Hematopoietic multipotent progenitor cell treated with erythropoietin and hydrocortisone succinate and interleukin-3 and kit ligand, for 8 days (in vitro differentiated cells): ENCODE measurements around the gene RGL2.
A peak's percentile ranks its signal among the peaks of the same experiment; 100 is the strongest.
"Not testable (repeated sequence)": the region's sequence is repeated elsewhere in the genome, so short reads cannot be mapped to it uniquely, and the experiment has no call there.

Source experiments
- DNase-seq: peaks from one replicate; pipeline ENCODE4 v3.0.0-alpha.2; 2015

RGL2 gene, protein sequence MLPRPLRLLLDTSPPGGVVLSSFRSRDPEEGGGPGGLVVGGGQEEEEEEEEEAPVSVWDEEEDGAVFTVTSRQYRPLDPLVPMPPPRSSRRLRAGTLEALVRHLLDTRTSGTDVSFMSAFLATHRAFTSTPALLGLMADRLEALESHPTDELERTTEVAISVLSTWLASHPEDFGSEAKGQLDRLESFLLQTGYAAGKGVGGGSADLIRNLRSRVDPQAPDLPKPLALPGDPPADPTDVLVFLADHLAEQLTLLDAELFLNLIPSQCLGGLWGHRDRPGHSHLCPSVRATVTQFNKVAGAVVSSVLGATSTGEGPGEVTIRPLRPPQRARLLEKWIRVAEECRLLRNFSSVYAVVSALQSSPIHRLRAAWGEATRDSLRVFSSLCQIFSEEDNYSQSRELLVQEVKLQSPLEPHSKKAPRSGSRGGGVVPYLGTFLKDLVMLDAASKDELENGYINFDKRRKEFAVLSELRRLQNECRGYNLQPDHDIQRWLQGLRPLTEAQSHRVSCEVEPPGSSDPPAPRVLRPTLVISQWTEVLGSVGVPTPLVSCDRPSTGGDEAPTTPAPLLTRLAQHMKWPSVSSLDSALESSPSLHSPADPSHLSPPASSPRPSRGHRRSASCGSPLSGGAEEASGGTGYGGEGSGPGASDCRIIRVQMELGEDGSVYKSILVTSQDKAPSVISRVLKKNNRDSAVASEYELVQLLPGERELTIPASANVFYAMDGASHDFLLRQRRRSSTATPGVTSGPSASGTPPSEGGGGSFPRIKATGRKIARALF

DNA sequence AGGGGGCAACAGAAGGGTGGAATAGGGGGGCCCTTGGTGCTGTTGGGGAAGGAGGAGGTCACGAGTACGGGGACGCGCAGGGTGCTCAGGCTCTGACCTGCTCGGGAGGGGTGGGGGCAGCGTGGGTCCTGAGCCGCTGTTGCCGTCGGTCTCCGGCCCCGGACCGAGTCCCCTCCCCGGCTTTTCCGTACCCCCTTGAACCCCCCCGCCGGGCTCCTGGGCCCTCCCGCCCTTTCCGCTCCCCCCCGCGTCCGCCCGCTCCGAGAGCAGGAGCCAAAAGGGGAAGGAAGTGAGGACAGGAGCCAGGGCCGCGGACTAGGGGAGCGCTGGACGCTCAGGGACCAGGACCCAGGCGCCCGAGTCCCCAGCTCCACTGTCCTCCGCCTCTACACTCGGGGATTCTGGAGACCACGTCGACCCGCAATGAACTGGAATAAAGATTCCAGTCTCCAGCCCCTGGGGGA, at the start of gene RGL2:
RGL2 (minus strand) TSS at position 170 of the 464 bp plus-strand sequence. CDS start 332 bp downstream, outside the sequence.
- peak; percentile 62 for DNase-seq

GRCh38 chr6:33347816-33348215, 49.1 kb upstream of the RGL2 start:
- no peak for DNase-seq

DNA sequence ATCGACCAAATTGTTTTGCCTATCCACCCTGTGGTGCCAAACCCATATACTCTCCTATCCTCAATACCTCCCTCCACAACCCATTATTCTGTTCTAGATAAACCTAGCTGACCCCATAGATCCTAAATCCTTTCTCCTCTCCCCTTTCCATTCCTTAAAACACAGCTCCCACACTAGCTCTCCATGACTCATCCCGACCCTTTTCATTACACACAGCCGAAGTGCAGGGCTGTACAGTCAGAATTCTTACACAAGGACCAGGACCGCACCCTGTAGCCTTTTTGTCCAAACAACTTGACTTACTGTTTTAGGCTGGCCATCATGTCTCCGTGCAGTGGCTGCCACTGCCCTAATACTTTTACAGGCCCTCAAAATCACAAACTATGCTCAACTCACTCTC, 48.2 kb upstream of the RGL2 start:
- DNase-seq: not testable (repeated sequence)

- DNase-seq: peak; percentile 93
Measured at GRCh38 chr6:33344701-33345697, 46.3 kb upstream of the RGL2 start.

DNA sequence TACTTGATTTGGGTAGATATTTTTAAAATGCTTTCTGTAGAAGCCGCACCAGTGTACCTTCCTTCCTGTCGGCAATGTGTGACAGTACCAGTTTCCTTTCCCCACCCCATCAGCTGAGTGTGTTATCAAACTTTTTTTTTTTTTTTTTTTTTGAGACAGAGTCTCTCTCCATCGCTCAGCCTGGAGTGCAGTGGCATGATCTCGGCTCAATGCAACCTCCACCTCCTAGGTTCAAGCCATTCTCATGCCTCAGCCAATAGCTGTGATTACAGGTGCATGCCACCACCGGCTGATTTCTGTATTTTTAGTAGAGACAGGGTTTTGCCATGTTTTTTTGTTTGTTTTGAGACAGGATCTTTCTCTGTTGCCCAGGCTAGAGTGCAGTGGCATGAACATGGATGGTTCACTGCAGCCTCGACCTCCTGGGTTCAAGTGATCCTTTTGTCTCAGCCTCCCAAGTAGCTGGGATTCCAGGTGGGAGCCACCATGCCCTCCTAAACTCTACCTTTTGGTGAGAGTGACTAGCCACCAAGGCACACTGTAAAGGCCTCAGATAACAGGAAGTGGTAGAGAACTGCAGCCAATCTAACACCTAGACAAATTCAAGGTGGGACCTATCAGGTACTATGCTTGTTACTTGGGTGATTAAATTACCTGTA, 45.3 kb upstream of the RGL2 start:
- DNase-seq: peak; percentile 69

DNA sequence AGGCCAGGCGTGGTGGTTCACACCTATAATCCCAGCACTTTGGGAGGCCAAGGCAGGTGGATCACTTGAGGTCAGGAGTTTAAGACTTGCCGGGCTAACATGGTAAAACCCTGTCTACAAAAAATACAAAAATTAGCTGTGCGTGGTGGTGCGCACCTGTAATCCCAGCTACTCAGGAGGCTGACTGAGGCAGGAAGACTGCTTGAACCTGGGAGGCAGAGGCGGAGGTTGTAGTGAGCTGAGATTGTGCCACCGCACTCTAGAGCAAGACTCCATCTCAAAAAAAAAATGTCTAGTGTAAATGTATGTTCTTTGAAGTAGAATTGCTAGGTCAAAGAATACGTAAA, 44.8 kb upstream of the RGL2 start:
- DNase-seq: not testable (repeated sequence)

GRCh38 chr6:33339193-33339592, 40.5 kb upstream of the RGL2 start:
- DNase-seq: no peak

DNA sequence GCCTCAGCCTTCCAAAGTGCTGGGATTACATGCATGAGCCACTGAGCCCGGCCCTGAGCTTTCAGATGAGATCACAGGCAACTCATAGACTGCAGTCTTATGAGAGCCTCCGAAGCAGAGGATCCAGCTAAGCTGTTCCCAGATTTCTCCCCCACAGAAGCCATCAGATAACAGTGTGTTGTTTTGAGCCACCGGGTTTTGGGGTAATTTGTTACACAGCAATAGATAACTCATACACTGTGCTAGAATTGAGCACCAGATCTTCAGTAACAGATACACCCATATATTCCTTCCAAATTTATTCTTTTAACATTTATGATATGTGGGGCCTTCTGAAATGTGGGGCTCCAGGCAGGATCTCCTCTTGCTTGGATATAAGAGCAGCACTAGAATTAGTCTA, 37.8 kb upstream of the RGL2 start:
- no peak for DNase-seq

- no peak for DNase-seq
Measured at GRCh38 chr6:33335916-33336315, 37.2 kb upstream of the RGL2 start.

DNA sequence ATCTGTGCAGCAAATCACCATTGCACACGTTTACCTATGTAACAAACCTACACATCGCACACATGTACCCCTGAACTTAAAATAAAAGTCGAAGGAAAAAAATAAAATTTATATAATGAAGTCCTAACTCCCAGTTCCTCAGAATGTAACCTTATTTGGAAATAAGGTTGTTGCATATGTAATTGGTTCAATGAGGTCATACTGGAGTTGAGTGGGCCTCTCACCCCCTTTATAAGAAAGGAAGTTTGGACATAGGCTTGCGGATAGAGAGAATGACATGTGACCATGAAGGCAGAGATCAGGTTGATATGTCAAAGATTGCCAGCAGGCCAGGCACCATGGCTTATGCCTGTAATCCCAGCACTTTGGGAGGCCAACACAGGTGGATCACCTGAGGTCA, 34.9 kb upstream of the RGL2 start:
- no peak for DNase-seq

- no peak for DNase-seq
Measured at GRCh38 chr6:33330736-33331135, 32.0 kb upstream of the RGL2 start.

GRCh38 chr6:33329058-33329457, 30.3 kb upstream of the RGL2 start:
- DNase-seq: no peak

- DNase-seq: peak; percentile 32
Measured at GRCh38 chr6:33324125-33324524, 25.4 kb upstream of the RGL2 start.

GRCh38 chr6:33323623-33323948, 24.8 kb upstream of the RGL2 start:
- no peak for DNase-seq

DNA sequence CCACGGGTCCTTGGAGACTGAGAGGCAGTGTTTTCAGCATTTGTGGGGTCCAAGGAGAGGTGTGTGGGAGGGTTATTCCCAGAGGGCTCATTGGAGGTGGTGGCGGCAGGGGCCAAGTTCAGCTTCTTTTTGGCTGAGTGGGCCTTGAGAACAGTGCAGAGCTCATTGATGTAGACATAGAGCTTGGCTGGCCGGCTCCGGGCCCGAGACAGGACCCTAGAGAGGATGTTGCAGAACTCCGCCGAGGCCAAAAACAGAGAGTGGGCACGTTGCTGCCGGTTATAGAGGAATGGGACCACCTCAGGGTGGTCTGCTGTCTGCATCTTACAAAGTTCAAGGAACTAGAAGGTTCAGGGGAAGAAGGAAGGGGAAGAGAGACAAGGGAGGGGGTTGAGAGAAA, 22.5 kb upstream of the RGL2 start:
- no peak for DNase-seq

- no peak for DNase-seq
Measured at GRCh38 chr6:33320315-33321181, 21.8 kb upstream of the RGL2 start.

- DNase-seq: no peak
Measured at GRCh38 chr6:33319939-33320314, 21.2 kb upstream of the RGL2 start.

DNA sequence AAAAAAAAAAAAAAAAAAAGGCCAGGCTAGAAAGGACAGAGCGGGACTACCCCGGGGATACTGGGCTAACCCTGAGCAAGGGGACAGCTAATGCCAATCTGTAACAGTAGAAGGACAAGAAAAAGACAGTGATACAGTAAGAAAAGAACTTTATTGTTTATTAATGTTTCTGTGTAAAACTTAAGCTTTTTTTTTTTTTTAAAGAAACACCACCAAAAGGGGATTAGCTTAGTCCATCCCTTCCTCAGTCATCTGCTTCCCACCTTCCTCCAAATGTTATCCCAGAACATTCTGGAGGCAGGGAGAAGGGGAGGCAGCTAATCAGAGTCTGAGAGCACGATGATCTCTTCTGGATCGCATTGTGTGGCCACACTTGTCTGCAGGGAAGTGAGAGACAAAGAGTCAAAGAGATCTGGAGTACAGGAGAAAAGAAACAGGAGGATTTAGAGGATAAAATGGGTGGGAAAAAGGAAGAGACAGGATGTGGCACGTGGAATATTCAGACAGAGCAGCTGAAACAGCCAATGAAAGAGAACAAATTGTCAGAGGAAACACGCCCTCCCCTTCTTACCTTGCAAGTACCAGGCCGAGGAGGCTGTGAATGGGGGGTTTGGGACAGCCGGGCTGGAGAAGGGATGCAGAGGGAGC, 19.8 kb upstream of the RGL2 start:
- no peak for DNase-seq

DNA sequence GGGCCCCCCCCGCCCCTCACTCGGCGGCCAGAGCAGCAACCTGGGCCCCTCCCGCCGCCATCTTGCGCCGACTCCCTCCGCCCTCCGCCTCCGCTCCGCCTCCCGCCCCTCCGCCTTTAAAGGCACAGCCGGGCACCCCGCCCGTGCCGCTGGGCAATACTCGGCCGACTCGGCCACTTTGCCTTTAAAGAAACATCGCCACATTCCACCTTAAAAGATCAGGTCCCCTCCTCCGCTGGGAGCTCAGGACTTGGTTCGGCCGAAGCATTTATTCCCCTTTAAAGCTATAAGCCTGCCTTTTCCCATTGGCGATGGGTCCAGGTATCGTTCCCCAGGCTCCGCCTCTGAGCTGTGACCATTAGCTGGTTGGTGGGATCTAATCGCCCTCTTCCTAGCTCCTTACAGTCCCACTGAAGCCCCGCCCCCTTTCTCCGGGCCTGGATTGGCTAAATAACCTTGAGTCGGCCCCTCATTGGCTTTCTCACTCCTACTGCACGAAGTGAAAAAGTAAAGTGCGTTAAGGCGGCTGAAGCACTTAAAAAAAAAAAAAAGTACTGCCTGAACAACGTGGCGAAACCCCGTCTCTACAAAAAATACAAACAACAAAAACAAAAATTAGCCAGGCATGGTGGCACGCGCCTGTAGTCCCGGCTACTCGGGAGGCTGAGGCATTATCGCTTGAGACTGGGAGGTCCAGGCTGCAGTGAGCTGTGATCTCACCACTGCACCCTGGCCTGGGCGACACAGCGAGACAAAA, 19.1 kb upstream of the RGL2 start, which contains the start of gene ZBTB22:
ZBTB22 (minus strand) TSS at position 76 of the 757 bp plus-strand sequence. CDS start 828 bp downstream, outside the sequence.
- DNase-seq: peak; percentile 100

- no peak for DNase-seq
Measured at GRCh38 chr6:33317419-33317668, 18.6 kb upstream of the RGL2 start.
